HG03060 (cell line): ENCODE data around the gene SFSWAP.

ENCODE experiments used
- ATAC-seq: cut with Tn5 transposase; IDR thresholded peaks from one replicate; pipeline ENCODE4 v1.9.1; 2021; ENCODE audit warnings: low read depth, moderate number of reproducible peaks; ENCODE audit not compliant: unreplicated experiment

Gene SFSWAP

GRCh38 chr12:131848753-131849152 is 137.9 kb downstream of the SFSWAP start:
- ATAC-seq, result no peak
